Umbilical cord (tissue), 2 donors: ENCODE results near the gene FUT8. TPM values are rescaled to one million over a fixed set of nuclear protein-coding genes. Genes with fewer than 3 reads are reported as not detected.
"Not testable (repeated sequence)": the region's sequence is repeated elsewhere in the genome, so short reads cannot be mapped to it uniquely, and the experiment has no call there.

ENCODE experiments used
- DNase-seq: peaks from one replicate; pipeline ENCODE4 v3.0.0-alpha.2; 2015; ENCODE audit warnings: low spot score
- total RNA-seq: library from RNA; depleted of rRNA; stranded (reverse); fragments of >200 nt; gene quantifications from one replicate; pipeline ENCODE4 v1.2.3, GENCODE V29; 2014; ENCODE audit warnings: low replicate concordance; ENCODE audit not compliant: insufficient read depth

The FUT8 gene
- total RNA-seq, 1 donor from 2014 or later, result 28.6 TPM

DNA sequence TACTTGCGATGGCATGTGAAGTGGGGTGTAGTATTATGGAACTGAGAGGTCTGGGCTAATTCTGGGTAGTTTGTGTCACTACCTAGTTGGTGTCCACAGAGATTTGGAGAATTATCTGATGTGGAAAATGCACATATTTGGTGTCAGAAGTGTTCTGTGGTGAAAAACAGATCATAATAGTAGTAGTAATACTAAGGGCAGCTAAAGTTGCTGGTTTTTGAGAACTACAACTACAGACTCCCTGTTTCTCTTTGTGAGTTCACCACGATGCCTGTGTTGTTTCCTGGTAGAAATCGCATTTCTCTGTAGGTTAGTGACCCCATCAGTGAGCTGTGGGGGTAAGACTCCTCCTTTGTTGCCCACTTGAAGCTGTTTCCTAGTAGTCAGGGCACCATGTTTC is 206.5 kb downstream of the FUT8 start:
- DNase-seq, result no peak

DNA sequence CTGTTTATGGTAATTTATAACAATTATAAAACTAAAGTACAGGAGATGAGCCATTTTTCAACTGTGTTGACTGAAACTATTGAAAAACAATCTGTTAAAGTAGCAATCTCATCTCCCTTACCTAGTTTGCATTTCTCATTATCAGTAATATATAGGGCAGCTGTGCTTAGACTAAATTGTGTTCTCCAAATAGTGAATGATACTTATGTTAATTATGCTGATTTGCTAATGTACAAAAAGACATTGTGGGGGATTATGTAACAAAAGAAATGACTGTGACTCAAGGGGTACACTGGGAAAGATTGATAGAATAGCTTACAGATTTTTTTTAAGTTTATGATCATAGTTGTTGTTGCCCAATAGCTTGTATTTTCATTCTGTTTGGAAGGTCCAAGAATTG is 207.7 kb downstream of the FUT8 start:
- DNase-seq, result no peak

DNA sequence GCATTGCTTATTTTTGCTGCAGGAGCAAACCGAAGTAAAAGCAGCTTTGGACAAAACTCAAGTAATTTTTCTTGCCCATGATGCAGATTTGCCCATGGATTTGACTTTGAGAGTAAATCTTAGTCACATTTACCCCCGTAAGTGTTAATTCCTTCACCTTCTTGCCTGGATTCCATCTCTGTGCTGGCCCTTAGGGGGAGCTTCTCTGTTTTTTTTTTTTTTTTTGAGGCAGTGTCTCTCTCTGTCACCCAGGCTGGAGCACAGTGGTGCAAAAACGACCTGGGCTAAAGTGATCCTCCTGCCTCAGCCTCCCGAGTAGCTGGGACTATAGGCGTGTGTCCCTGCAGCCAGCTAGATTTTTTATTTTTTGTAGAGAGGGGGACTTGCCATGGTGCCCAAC is 210.2 kb downstream of the FUT8 start:
- no peak for DNase-seq

DNA sequence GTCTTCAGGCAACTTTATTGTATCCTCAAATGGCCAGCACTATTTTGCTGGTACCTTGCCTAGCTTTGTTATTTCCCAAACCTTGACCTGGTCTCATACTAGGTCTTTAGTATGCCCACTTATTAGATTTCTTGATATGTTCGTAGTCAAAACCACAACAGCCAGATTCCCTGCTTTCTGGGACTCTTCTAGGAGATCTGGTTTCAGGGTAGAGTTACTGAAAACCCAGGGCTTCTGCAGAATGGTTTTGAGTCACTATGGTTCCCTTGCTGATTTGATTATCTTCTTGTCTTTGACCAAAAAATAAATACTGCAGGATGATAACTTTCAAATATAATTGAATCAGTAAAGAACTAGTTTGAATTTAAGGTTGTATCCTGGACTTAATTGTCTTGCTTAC is 211.2 kb downstream of the FUT8 start:
- no peak for DNase-seq

DNA sequence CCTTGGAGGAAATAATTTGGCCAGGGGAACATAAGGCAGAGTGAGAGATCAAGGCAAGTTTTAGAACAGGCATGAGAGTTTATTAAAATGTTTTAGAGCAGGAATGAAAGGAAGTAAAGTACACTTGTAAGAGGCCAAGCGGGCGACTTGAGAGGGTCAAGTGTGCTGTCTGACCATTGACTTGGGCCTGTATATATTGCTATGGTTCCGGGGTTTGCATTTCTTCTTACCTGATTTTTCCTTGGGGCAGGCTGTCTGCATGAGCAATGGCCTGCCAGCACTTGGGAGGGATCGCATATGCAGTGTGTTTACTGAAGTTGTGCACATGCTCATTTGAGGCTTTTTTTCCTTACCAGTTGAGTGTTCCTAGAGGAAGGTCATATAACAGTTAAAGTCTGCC is 214.8 kb downstream of the FUT8 start:
- no peak for DNase-seq

DNA sequence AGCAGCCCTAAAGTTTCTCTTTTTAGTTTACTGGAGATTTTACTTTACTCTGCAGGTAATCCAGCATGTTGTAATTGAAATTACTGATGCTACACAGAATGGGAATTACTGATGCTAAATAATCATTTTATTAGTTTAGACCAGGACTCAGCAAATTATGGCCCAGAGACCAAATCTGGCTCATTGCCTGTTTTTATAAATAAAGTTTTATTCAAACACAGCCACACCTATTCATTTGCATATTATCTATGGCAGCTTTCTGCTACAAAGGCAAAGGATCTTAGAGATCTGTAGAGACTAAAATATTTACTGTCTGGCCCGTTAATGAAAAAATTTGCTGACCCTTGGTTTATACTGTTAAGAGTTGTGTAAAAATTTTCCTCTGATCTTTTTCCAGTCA is 216.1 kb downstream of the FUT8 start:
- no peak for DNase-seq

DNA sequence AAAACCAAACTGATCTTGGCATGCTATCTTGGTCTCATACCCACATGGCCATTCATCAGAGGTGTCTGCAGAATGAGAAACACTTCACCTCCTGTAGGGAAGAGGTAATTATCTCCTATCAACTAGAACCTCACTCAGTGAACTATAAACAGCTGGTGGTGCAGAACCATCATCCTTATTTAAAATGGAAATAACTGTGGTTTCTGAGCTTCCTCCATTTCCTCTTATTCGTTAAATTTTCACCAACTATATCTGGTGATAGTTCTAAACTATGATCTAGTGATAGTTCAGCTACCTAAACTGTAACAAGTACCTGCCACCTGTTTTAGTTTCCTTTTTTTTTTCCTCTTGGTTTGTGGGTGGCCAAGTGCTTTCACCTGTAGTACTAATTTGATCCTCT is 218.5 kb downstream of the FUT8 start:
- no peak for DNase-seq

DNA sequence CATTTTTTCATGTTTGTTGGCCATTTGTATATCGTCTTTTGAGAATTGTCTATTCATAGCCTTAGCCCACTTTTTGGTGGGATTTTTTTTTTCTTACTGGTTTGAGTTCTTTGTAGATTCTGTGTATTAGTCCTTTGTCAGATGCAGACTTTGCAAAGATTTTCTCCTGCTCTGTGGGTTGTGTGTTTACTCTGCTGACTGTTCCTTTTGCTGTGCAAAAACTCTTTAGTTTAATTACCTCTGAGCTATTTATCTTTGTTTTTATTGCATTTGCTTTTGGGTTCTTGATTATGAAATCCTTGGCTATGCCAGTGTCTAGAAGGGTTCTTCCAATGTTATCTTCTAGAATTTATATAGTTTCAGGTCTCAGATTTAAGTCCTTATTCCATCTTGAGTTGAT is 220.0 kb downstream of the FUT8 start:
- DNase-seq, result no peak

DNA sequence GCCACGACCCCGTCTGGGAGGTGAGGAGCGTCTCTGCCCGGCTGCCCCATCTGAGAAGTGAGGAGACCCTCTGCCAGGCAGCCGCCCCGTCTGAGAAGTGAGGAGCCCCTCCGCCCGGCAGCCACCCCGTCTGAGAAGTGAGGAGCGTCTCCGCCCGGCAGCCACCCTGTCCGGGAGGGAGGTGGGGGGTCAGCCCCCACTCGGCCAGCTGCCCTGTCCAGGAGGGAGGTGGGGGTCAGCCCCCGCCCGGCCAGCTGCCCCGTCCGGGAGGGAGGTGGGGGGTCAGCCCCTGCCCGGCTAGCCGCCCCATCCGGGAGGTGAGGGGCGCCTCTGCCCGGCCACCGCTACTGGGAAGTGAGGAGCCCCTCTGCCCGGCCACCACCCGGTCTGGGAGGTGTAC is 221.1 kb downstream of the FUT8 start:
- not testable (repeated sequence) for DNase-seq

DNA sequence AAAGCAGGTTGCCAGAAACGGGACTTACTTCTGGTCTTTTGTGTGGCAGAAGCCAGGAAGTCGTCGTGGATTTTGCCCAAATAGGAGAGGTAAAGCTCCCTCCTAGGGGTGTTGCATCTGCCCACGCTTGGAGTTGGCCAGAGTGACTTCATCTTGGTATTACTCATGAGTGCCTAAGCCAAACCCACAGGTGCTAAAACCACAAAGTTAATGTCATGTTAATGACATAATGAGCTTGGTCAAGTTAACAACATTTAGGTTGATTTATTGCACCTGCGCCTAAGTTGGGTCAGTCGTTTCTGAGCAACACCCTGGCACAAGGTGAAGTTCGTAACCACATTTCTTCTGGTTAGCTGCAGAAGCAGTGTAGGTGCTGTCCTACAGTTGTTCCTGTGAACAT is 225.2 kb downstream of the FUT8 start:
- no peak for DNase-seq

DNA sequence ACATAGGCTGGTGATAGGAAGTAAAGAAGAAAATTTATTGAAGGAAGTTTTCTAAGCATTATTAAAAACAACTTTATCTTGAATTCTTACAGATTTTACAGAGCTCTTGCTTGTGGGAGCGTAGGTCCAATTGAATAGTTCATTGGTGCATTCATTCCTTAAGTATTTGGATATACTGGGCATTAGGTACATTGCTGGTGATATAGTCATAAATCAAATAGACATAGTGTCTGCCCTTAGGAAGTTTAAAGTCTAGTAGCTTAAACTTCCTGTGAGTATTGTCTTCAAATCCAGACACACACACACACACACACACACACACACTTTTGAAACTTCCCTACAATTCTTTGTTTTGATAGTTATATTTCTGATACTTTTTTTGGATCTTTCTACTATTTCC is 226.7 kb downstream of the FUT8 start:
- no peak for DNase-seq

DNA sequence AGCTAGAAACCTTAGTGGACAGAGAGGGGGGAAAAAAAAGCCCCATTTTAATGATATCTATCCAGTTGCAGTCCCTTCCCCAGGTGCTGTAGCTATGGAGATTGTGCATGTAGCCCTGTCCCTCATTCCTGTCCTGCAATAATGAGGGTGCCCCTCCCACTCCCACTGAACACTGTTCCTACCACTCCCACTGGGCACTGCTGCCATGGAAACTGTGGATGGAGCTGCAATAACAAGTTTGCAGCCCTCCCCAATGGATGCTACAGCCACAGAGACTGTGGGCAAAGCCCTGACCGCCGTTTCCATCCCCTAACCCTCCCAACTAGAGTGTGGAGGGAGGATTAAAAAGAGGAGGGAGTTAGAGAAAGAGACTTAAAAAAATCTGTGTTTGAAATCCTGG is 238.3 kb downstream of the FUT8 start:
- DNase-seq, result no peak

DNA sequence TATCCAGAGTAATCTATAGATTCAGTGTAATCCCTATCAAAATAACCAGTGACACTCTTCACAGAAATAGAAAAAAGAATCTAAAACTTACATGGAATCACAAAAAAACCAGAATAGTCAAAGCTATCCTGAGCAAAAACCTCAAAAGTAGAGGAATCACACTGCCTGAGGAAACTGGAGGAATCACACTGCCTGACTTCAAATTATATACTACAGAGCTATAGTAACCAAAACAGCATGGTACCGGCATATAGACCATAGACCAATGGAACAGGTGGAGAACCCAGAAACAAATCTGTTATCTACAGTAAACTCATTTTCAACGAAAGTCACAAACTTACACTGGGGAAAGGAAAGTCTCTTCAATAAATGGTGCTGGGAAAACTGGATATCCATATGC is 244.0 kb downstream of the FUT8 start:
- no peak for DNase-seq

DNA sequence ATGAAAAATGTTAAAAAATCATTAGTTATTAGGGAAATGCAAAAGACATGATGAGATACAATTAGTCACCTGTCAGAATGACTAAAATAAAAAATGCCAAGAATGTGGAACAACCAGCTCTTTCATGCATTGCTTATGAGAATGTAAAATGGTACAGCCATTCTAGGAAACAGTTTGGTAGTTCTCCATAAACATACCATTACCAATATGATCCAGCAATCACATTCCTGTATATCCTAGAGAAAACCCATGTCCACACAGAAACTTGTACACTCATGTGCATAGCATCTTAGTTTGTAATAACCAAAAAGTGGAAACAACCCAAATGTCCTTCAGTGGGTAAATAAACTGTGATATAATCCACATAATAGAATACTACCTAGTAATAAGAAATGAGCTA is 245.7 kb downstream of the FUT8 start:
- peak; percentile 4 for DNase-seq

DNA sequence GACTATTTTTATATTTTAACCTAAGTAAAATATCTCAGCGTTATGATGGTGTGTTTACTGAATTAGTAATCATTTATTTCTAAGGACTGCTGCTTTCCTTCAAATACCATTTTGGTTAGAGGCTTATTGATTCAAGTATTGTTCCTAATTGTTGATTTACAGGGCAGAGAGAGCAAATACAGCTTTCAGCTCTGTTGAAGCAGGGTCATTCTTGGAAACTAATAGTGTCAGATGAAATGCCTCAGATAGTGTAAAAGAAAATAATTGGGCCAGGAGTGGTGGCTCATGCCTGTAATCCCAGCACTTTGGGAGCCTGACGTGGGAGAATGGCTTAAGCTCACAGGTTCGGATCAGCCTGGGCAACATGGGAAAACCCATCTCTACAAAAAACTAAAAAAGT is 249.3 kb downstream of the FUT8 start:
- DNase-seq, result no peak

DNA sequence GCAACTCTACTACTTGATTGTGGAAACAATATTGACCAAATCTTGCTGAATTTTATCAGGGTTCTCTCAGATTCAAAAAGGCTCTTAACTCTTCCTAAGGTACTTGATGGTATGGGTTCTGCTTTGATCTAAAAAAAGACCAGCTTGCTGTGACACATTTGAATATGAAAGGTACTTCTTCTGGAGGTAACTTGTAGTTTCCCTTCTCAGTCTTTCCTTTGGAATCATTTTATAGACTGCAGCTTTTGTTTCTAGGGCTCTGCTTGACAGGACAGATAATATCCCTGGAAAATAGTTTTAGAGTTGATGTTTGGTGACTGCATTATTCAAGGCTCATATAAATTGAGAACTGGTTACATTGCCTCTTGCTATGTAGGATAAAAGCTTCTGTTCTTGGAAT is 251.9 kb downstream of the FUT8 start:
- no peak for DNase-seq

DNA sequence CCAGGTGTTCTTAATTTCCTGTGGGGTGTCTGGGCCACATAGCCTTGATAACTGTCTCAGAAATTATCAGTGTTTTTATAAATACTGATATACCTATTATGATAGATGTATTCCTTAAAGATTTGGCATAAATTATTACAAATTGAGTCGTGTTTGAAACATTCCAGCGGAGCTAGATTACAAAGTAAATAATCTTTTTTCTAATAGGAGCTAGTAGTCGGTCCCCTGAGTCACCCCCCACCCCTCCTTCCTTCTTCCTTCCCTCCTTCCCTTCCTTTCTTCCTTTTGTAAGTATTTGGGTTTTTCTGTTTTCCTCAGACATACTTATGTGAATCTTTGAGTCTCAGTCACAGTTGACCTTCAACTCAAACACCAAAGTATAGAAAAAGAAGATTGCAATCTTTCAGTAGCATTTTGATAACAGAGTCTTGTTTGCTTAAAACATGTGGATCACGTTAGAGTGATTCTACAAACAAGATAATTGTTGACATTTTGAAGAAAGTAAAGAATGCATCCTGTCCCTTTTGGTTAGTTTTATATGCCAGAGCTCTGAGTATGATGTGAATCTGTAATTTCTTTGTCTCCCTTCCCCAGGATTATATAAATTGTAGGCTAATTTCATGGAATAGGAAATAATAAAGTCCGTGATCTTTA is 264.0 kb downstream of the FUT8 start:
- DNase-seq, result no peak

DNA sequence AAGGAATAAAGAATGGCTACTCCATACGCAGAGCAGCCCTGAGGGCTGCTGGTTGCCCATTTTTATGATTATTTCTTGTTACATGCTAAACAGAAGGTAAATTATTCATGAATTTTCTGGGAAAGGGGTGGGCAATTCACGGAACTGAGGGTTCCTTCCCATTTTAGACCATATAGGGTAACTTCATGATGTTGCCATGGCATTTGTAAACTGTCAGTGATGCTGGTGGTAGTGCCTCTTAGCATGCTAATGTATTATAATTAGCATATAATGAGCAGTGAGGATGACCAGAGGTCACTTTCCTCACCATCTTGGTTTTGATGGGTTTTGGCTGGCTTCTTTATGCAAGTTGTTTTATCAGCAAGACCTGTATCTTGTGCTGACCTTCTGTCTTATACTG is 273.0 kb downstream of the FUT8 start:
- DNase-seq, result no peak

DNA sequence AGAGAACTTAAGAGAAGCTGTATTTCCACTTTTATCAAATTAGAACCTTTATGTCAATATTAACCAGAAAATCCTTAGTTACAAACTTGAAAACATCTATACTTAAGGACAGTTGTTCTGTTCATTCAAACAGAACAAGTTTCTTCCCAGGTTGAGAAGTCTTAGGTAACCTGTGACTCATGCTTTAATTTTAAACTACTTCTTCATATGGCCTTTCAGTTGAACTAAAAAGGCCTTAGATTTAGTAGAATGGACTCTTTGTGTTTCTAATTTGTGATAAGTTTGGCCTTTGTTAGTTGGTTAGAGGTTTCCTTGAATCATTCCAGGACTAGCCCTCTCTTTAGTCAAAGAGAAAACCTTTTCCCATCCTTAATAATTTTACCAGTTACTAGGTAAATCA is 274.2 kb downstream of the FUT8 start:
- no peak for DNase-seq

DNA sequence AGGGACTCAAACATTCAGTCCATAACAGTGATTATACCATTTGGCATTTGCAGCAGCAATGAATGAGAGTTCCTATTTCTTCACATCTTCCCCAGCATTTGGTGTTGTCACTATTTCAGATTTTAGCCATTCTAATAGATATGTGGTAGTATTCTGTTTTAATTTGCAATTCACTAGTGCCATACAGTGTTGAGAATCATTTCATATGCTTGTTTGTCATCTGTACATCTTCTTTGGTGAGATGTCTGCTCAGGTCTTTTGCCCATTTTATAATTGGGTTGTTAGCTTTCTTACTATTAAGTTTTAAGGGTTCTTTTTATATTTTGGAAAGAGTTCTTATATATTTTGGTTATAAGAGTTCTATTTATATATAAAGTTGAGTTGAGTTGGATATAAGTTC is 276.5 kb downstream of the FUT8 start:
- no peak for DNase-seq

DNA sequence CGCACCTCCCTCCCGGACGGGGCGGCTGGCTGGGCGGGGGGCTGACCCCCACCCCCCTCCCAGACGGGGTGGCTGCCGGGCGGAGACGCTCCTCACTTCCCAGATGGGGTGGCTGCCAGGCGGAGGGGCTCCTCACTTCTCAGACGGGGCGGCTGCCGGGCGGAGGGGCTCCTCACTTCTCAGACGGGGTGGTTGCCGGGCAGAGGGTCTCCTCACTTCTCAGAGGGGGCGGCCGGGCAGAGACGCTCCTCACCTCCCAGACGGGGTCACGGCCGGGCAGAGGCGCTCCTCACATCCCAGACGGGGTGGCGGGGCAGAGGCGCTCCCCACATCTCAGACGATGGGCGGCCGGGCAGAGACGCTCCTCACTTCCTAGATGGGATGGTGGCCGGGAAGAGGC is 280.0 kb downstream of the FUT8 start:
- DNase-seq, result not testable (repeated sequence)

DNA sequence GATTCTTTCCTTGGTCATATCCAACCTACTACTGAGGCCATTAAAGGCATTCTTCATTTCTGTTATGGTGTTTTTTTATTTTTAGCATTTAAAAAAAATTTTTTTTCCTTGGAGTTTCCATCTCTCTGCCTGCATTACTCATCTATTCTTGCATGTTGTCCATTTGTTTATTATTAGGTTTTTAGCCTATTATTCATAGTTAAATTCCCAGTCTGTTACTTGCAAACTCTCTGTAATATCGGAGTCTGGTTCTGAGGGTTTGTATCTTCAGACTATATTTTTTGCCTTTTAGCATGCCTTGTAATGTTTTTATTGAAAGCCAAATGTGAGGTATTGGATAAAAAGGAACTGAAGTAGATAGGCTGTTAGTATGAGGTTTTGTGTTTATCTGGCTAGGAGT is 284.3 kb downstream of the FUT8 start:
- no peak for DNase-seq

DNA sequence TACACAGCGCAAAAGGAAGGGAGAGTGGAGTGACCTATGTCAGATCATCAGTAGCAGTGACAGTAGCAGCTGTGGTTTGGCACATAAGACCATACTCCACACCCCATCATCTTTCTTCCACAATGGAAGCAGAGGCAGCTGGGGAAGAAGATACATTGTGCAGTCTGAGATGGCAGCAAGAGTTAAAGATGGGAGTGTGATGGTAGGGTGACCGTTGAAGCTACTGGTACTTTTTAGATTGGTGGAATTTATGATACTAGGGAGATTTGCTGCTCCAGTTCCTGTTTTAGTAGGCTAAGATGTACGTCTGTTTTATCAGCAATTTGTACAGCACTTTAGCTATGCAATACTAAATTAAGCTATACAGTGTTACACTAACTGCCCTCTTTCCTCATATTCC is 291.0 kb downstream of the FUT8 start:
- no peak for DNase-seq

DNA sequence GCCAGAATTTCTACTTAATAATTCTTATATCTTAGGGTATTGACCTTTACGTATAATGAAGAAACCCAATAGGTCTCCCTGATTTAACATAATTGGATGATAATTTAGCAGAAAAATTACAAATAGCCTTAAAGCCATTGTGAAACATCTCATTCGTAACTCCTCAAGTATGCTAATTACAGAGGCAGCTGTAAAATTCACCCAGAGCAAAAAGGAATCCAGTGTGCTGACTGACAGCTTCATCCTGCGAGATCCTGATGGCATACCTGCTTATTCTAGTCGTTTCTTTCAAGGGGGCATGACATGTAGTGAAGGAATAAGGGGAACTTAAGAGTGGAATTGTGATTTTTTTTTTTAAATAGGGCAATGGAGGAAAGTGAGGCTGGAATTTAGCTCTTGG is 291.5 kb downstream of the FUT8 start:
- DNase-seq, result no peak

DNA sequence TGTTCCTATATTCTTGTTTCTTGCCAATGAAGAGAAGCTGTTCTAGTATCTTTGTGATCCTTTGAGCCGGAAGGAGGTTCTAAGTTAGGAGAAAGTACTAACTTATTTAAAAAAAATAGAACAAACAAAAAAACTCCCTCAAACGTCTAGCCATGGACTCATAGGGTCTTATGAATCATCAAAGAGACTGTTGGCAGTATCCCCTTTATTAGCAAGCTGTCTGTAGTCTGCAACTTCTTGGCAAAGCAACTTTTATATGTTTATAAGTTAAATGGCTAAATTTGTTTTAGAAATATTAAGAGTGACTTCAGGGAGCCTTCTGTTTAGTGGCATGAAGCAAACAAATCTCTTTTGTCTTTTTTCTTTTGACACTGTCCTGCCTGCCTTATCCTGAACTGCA is 291.9 kb downstream of the FUT8 start:
- DNase-seq, result no peak
